Measurements from ENCODE around the gene BCL2L13.
"Not testable (repeated sequence)": the region's sequence is repeated elsewhere in the genome, so short reads cannot be mapped to it uniquely, and the experiment has no call there.

Gene BCL2L13

DNA sequence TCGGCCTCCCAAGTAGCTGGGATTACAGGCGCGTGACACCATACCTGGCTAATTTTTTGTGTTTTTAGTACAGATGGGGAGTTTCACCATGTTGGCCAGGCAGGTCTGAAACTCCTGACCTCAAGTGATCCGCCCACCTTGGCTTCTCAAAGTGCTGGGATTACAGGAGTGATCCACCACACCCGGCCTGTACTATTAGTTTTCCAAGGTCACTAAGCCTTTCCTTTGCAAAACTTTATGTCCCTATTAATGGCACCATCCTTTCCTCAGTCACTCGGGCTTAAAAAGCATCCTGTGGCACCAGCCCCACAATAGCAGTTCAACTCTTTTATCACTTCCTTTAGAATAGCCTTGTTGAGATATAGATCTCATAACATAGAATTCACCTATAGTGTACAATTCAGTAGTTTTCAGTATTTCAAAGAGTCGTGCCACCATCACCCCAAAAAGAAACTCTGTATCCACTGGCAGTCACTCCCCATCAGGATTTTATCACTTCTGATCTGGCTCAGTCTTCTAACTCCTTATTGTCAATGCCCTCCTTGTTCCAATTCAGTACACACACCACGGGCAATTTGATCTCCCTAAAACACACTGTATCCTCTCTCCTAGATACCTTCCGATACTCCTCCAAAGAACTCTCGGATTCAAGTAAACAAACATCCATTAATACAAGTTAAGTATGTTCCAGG lies 921 bp upstream of the BCL2L13 start:
- no peak for DNase-seq

DNA sequence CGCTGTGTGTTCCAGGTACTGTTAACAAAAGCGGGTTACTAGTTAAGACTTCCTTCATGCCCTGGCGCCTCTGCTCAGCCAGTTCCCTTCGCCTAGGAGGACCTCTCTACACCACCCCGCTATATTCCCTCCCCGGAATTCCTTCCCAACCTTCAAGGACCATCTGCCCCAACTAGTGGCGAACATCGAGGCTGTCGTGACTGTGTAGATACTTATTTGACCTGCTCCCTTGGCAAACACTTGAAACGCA lies 450 bp upstream of the BCL2L13 start:
- DNase-seq, result peak in 1 of 2 experiments; percentile 94

DNA sequence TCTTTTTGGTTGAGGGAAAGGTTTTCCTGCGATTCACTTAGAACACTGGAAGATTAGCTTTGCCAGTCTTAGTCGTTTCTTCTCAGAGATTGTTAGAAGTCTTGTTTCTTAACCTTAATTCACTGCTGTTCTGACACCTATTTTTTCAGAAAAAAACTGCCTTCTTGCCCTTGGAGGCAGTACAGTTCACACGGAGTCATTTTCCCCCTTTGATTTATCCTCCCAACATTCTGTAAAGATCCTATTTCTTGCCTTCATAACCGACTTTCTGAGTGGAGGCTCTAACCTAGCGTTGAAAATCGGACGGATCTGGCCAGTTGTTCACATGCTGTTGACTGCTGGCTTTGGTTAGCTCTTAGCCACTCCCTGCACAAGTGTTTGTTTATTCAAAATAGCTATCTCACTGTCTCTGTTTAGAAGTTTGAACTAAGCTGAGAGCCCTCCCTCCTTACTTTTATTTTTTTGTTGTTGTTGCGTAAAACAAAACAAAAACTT lies 737 bp downstream of the BCL2L13 start:
- DNase-seq, result peak in 1 of 2 experiments; percentile 48

DNA sequence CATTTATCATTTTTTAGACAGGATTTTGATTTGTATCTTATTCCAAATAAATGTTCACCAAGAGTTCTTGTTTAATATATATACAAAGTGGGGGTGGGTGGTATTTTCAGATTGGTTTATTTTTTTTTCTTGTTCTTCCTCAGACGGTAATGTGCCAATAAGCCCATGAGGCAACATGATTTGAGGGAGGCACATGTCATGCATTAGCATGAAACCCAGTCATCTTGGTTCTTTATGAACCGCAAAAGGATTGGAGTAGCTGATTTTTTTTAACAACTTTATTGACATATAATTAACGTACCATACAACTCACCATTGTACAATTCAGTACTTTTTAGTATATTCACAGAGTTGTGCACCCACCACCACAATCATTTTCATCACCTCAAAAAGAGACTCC lies 2.7 kb downstream of the BCL2L13 start:
- no peak for DNase-seq

DNA sequence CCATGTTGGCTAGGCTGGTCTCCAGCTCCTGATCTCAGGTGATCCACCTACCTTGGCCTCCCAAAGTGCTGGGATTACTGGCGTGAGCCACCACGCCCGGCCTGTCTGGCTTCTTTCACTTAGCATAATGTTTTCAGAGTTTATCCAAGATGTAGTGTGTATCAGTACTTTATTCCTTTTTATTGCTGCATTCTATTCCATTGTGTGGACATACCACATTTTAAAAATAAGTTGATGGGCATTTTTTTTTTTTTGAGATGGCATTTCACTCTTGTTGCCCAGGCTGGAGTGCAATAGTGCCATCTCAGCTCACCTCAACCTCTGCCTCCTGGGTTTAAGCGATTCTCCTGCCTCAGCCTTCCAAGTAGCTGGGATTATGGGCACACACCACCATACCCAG lies 3.8 kb downstream of the BCL2L13 start:
- not testable (repeated sequence) for DNase-seq

DNA sequence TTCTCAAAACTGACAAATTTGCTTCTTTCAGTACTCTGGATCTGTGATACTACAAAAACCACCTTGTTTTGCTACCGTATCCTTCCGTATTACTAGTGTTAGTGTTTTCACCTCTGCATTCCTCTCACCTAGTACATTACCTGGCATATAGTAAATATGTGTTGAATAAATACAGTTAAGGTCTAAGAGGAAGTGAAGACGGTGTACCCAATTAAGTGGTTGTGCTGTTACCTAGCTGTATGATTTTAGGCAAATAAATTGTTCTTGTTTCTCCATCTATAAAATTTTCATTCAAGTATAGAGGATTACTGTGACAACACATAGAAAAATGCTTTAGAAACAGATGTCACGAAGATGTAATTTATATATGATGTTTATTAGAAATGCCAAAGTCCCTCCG lies 8.9 kb downstream of the BCL2L13 start:
- DNase-seq, result no peak

DNA sequence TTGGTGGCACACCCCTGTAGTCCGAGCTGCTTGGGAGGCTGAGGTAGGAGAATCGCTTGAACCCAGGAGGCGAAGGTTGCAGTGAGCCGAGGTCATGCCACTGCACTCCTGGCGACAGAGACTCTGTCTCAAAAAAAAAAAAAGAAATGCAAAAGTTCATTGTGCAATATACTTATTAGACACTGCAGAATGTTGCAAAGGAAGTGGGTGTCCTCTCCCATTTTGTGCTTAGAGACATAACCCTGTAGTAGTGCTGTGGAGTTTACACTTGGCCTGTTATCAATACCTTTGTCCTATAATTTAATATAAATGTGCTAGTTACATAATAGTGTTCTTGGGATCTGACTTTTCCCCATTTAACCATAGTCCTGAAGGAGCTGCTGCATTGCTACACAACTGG lies 9.4 kb downstream of the BCL2L13 start:
- peak in 1 of 2 experiments; percentile 13 for DNase-seq

DNA sequence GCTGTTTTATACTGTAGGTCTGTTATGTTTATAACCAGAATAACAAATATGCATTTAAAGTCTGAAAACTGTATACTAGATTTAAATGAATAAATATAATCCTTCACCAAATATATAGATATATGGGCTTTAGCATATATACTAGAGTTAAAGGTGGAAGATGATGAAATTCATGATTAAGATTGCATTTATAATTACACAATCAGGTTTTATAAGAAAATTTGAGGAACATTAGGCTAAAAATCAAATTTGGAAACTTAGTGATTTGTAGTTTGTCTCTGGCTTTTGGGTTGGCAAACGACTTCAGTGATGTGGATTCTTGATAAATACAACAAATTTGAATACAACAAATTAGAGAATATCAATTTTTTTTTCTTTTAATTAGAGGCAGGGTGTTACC lies 10.0 kb downstream of the BCL2L13 start:
- DNase-seq, result no peak

DNA sequence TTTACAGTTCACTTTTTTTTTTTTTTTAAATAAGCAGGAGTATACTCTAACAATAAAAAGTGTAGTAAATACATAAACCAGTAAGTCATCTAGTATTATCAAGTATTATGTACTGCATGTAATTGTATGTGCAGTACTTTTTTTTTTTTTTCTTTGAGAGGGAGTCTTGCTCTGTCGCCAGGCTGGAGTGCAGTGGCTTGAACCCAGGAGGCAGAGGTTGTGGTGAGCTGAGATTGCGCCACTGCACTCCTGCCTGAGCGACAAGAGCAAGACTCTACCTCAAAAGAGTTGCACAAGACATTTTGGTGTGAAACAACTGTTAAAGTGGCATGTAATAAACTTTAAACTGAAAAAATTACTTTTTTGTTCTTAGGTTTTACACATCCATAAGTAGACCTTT lies 16.7 kb downstream of the BCL2L13 start:
- no peak for DNase-seq

DNA sequence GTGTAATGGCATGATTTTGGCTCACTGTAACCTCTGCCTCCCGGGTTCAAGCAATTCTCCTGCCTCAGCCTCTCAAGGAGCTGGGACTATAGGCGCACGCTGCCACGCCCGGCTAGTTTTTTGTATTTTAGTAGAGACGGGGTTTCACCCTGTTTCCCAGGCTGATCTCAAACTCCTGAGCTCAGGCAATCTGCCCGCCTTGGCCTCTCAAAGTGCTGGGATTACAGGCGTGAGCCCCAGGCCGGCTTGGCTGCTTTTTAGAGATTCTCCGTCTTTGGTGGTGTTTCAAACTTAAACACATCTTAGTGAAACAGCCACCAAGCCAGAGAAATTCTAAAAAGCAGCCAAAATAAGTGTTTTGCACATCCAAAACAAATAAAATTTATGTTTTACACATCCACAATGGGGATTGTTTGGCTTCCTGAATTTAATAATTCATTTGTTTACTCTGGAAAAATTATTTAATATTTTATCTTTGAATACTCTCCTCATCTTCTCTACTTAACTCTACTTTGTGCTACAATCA lies 18.4 kb downstream of the BCL2L13 start:
- DNase-seq, result no peak

DNA sequence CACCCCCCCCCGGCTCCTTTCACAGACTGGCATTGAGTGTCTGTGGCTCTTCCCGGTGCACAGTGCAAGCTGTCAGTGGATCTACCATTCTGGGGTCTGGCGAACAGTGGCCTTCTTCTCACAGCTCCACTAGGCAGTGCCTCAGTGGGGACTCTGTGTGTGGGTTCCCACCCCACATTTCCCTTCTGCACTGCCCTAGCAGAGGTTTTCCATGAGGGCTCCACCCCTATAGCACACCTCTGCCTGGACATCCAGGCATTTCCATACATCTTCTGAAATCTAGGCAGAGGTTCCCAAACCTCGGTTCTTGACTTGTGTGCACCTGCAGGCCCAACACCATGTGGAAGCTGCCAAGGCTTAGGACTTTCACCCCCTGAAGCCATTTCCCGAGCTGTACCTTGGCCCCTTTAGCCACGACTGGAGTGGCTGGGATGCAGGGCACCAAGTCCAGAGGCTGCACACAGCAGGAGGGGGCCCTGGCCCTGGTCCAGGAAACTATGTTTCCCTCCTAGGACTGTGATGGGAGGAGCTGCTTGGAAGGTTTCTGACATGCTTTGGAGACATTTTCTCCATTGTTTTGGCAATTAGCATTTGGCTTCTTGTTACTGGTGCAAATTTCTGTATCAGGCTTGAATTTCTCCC lies 26.0 kb downstream of the BCL2L13 start:
- no peak for DNase-seq

DNA sequence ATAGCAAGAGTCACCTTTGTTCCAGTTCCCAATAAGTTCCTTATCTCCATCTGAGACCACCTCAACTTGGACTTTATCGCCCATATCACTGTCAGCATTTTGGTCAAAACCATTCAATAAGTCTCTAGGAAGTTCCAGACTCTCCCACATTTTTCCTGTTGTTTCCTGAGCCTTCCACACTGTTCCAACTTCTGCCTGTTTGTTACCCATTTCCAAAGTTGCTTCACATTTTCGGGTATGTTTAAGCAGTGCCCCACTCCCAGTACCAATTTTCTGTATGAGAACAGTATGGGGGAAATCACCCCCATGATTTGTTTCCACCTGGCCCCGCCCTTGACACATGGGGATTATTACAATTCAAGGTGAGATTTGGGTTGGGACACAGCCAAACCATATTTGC lies 26.7 kb downstream of the BCL2L13 start:
- no peak for DNase-seq

DNA sequence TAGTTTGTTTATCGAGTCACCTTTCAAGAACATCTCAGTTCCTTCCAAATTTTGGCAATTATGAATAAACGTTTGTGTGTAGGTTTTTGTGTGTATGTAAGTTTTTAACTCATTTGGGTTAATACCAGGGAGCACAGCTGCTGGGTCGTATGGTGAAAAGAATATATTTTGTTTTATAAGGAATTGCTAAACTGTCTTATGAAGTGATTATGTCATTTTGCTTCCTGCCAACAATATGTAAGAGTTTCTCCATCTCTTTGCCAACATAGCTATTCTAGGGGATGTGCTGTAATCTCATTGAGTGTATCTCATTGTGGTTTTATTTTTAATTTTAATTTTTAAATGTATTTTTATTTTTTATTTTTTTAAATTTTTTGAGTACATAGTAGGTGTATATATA lies 27.3 kb downstream of the BCL2L13 start:
- DNase-seq, result no peak

DNA sequence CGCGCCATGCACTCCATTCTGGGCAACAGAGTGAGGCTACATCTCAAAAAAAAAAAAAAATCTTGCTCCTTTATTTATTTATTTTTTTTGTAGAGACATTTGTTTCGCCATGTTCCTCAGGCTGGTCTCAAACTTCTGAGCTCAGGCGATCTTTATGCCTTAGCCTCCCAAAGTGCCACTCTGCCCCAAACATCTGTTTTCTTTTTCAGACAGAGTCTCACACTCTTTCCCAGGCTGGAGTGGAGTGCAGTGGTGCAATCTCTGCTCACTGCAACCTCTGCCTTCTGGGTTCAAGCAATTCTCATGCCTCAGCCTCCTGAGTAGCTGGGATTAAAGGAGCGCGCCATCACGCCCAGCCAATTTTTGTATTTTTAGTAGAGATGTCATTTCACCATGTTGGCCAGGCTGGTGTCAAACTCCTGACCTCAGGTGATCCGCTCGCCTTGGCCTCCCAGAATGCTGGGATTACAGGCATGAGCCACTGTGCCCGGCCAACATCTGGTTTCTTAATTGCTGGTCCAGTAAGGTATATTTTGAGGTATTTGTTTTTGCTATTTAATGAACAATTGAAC lies 33.0 kb downstream of the BCL2L13 start:
- not testable (repeated sequence) for DNase-seq

DNA sequence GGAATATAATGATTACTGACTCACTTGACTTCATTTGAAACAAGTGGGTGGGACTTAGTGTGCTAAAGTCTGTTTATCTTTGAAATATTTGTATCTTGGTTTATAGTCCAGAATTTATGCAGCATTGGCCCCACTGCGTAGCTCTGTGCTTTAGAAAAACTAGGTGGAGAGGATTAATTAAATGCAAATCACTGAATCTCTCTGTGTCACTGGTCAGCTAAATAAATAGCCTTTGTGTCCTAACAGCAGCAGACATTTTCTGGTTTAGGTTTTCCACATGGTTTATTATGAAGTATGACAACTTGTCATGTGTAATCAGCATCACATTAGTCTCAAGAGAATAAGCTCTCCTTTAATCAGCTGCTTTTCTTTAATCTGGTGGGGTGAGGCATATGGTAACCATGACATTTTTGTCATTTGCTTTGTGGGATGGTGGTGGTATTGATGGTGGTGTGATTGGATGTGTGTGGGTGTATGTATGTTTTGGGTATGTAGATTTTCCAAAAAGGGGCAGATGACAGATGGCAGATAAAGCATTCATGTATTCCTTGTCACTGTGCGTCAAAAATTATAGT lies 33.9 kb downstream of the BCL2L13 start:
- DNase-seq, result no peak

DNA sequence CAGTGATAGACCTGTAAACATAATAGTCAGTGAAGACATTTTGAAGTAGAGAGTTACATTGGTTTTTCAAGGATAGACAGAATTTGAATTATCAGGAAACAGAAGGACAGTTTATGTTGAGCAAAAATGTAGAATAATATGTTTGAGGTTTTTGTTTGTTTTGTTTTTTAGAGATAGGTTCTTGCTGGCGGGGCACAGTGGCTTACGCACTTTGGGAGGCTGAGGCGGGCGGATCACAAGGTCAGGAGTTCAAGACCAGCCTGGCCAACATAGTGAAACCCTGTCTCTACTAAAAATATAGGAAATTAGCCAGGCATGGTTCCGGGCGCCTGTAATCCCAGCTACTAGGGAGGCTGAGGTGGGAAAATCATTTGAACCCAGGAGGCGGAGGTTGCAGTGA lies 35.6 kb downstream of the BCL2L13 start:
- DNase-seq, result no peak

DNA sequence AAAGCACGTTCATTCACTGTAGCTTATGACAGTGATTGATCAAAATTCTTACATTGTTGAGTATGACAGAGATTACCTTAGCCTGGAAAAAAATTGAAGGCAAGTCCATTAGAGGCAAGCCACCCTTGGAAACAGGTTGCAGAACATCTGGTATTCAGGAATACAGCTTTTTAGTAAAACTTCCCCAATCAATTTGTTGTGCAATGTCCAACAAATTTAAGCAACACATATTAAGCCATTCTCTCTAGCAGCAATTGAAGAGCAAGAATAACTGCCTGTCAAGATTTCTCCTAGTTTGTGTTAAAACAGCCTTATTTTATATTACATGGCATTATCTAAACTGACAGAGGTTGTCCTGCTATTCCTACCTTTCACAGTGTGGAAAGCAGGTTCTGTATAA lies 37.0 kb downstream of the BCL2L13 start:
- no peak for DNase-seq

DNA sequence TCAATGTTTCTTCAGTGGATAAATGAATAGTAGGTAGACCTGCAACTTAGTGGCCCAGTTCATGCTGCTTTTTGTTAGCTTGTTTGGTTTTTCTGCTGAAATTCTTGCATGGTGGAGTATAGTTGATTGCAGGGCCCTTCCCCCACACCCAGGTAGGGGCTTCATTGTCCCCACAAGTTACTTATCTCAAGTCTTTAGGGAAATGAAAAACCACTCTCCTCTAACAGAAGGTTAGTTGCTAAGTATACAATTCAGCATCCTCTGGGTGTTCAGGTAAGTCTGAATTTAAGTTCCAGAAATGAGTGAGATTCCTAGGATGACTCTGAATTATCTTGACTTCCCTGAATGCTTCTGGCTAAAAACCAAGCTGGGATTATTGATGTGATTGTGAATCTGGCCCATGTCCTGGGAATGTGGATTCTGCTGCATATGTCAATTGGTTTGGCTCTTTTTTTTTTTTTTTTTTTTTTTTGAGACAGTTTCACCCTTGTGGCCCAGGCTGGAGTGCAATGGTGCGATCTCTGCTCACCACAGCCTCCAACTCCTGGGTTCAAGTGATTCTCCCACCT lies 40.3 kb downstream of the BCL2L13 start:
- no peak for DNase-seq

DNA sequence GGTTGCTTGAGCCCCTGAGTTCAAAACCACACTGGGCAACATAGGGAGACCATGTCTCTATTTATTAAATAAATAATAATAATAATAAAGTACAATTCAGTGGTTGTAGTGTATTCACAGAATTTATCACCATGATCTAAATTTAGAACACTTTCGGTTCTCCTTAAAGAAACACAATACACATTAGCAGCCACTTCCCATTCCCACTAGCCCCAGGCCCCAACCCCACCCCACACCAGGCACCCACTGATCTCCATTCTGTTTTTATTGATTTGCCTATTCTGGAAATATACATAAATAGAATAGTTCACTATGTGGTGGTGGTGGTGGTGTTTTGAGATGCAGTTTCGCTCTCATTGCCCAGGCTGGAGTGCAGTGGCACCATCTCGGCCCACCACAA lies 45.7 kb downstream of the BCL2L13 start:
- DNase-seq, result no peak

DNA sequence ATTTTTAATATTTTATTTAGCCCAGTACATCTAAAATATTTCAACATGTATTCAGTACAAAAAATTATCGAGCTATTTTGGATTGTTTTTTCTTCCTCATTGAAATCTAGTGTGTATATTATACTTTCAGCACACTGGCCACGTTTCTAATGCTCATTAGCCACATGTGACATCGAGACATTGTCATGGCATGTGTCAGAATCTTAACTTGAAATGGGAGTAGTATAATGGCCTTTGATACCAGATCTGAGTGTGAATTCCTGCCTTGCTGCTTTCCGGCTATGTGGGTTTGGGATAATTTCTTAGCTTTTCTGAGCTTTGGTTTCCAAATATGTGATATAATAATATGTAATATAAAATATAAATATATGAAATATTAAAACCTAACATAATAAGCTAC lies 54.3 kb downstream of the BCL2L13 start:
- no peak for DNase-seq

DNA sequence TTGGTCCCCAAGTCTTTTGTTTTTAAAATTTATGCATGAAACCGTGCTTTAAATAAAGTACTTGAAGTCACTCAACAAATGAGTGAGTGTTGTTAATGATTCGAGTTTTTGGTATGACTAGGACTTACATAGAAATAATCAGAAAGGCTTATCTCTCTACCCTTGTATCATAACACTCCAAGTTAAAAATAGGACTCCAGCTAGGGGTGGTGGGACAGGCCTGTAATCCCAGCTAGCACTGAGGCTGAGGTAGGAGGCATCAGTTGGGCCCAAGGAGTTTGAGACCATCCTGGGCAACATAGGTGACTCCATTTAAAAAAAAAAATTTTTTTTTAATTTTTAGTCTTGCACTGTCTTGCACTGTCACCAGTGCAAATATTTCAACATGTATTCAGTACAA lies 55.6 kb downstream of the BCL2L13 start:
- DNase-seq, result no peak

DNA sequence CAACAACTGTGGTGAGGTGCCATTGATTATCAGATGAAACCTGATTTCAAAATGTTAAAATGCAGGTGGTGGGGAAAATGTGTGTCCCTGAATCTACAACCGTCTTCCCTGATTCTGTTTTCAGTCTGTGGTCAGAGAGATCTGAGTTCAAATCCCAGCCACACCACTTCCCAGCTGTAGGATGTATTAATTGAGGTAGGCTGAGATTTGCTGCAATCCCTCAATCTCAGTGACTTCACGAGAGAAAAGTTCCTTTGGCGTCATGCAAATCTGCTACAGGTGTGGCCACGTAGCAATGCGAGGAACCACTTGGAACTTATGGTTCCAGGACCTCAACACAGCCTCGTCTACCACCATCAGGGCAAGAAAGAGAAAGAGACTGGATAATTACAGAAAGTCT lies 56.2 kb downstream of the BCL2L13 start:
- DNase-seq, result no peak

DNA sequence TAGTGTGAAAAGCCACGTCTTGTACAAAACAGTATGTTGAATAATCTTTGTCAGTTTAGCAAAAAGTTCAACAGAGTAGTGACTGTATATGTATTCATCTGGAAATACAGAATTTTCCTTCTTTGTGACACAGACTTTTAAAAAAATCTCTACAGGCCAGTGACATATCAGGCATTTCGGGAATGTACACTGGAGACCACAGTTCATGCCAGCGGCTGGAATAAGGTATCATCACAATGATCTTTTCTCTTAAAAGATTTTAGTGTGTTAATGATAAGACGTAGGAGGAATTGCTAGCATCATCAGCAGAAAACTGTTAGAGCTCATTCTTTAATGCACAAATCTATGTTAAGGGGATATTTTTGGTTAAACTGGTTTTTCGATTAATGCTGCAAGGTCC lies 57.4 kb downstream of the BCL2L13 start:
- no peak for DNase-seq

DNA sequence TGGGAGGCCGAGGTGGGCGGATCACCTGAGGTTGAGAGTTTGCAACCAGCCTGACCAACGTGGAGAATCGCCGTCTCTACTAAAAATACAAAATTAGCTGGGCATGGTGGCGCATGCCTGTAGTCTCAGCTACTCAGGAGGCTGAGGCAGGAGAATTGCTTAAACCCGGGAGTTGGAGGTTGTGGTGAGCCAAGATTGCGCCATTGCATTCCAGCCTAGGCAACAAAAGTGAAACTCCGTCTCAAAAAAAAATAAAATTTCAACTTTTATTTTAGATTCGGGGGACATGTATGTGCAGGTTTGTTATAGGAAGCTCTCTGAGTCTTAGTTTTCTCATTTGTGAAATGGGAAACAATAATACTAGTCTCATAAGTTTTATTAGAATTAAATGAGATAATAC lies 58.6 kb downstream of the BCL2L13 start:
- DNase-seq, result not testable (repeated sequence)
